ENCODE measurements around the gene WASHC4. TPM values are rescaled to one million over a fixed set of nuclear protein-coding genes. Genes with fewer than 3 reads are reported as not detected.

WASHC4 gene
- total RNA-seq, 1 experiment from 2014 or later, result 25.5 TPM

DNA sequence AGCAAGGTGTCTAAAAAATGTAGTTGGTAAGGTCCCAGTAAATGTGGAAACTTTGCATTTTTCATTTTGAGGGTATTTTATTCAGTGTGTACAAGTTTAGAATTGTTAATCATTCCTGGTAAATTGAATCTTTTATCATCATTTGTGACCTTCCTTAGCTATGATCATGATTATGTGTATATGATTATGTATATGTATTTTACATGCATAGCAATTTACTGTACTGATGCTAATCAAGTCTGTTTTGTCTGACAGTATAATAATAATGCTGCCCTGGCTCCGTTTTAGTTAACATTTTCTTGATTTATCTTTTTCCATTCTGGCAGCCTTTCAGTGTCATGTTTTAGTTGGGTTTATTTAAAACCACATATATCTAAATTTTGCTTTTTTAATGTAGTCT, 9.4 kb downstream of the WASHC4 start:
- intact Hi-C loops (cut with micrococcal nuclease), result no loop called here
- Histone ChIP-seq H3K9me2 (ENCODE audit: insufficient read depth) (no peaks in the 10 kb centered on the region), H2AFZ (ENCODE audit: low read depth, low read length, poor library complexity, severe bottlenecking) (no peak overlapping the region), H3K27me3 (ENCODE audit: insufficient read depth, low read length) (no peaks in the 10 kb centered on the region), H3K4me1 (ENCODE audit: control insufficient read depth in 1 of 2, insufficient read depth in 2 of 2, low read length in 2 of 2) (no peaks in the 10 kb centered on the region), H3K4me2 (ENCODE audit: low read length) (no peak overlapping the region), H3K27ac (ENCODE audit: low read depth, low read length) (no peak overlapping the region), H3K79me2 (ENCODE audit: insufficient read depth, low read length) (peaks cover 18% of the 10 kb centered on the region), H3K4me3 (replicated peaks in 1 of 2; ENCODE audit: low read depth in 1 of 2, low read length in 2 of 2) (no peak overlapping the region), H3K9me3 (ENCODE audit: control insufficient read depth in 1 of 2, insufficient read depth in 1 of 2, low read depth in 1 of 2, low read length in 2 of 2) (no peaks in the 10 kb centered on the region), H4K20me1 (ENCODE audit: insufficient read depth) (no peaks in the 10 kb centered on the region), H3K36me3 (ENCODE audit: control insufficient read depth in 1 of 2, insufficient read depth in 2 of 2, low read length in 2 of 2) (peaks cover 36% of the 10 kb centered on the region in 2 experiments), H3K9ac (ENCODE audit: low read length) (no peak overlapping the region)
- ATAC-seq (no peak), DNase-seq (ENCODE audit: low read depth, low spot score) (no peak)
- TF ChIP-seq, protein P1, sequence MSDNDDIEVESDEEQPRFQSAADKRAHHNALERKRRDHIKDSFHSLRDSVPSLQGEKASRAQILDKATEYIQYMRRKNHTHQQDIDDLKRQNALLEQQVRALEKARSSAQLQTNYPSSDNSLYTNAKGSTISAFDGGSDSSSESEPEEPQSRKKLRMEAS (IDR thresholded peaks at IDR 0.05), result no peak
- TF ChIP-seq SRF (IDR thresholded peaks at IDR 0.05; ENCODE audit: low read depth) (no peak), EGR1 (IDR thresholded peaks at IDR 0.05; ENCODE audit: low read depth) (no peak), FOSL1 (IDR thresholded peaks at IDR 0.05; ENCODE audit: low read depth) (no peak), SIN3A (IDR thresholded peaks at IDR 0.05; ENCODE audit: low read depth) (no peak), RAD21 (IDR thresholded peaks at IDR 0.05; ENCODE audit: low read depth) (no peak), ZFX (IDR thresholded peaks at IDR 0.05) (no peak), TCF7L2 (IDR thresholded peaks at IDR 0.05; ENCODE audit: borderline replicate concordance, extremely low read depth, insufficient read depth, insufficient read length) (no peak), CBX3 (IDR thresholded peaks at IDR 0.05; ENCODE audit: low read depth) (no peak)
- TF ChIP-seq, protein P2, sequence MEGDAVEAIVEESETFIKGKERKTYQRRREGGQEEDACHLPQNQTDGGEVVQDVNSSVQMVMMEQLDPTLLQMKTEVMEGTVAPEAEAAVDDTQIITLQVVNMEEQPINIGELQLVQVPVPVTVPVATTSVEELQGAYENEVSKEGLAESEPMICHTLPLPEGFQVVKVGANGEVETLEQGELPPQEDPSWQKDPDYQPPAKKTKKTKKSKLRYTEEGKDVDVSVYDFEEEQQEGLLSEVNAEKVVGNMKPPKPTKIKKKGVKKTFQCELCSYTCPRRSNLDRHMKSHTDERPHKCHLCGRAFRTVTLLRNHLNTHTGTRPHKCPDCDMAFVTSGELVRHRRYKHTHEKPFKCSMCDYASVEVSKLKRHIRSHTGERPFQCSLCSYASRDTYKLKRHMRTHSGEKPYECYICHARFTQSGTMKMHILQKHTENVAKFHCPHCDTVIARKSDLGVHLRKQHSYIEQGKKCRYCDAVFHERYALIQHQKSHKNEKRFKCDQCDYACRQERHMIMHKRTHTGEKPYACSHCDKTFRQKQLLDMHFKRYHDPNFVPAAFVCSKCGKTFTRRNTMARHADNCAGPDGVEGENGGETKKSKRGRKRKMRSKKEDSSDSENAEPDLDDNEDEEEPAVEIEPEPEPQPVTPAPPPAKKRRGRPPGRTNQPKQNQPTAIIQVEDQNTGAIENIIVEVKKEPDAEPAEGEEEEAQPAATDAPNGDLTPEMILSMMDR (IDR thresholded peaks at IDR 0.05 in 2 of 3, conservative IDR thresholded peaks at IDR 0.05 in 1 of 3; ENCODE audit: borderline replicate concordance in 1 of 3, insufficient read depth in 1 of 3, low read depth in 2 of 3, low read length in 2 of 3), result no peak
- ChIA-PET RAD21 (ENCODE audit: low non-redundant PET in 1 of 2, low total read pairs in 2 of 2, uncharacterized antibody in 2 of 2, unreplicated experiment in 2 of 2) (no interaction called here), POLR2A (no interaction called here), CTCF (no interaction called here)
- BruUV-seq (replicated peaks), result no TSS peak

DNA sequence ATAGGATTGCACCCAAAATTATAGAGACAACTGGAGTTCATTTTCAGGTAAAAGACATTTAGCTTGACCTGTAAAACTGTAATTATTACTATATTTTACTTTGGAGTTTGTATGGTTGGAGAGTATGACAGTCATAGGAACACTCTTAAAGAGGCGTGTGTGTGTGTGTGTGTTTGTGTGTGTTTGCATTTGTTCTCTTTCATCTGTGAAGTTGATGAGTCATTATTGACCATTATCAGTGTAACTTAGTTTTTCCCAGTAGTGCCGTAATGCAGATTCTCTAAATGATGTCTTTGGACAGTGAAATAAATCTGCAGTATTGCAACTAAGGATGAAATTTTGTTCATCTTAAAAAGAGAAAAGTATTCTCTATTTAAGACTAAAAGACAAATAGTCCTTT, 13.0 kb downstream of the WASHC4 start:
- ATAC-seq, result no peak

More for the DNA sequence above, 13.0 kb downstream of the WASHC4 start:
- Histone ChIP-seq H3K4me2 (ENCODE audit: low read length) (no peak overlapping the region), H3K36me3 (ENCODE audit: control insufficient read depth in 1 of 2, insufficient read depth in 2 of 2, low read length in 2 of 2) (peaks cover 31 to 38% of the 10 kb centered on the region in 2 experiments), H3K9me3 (ENCODE audit: control insufficient read depth in 1 of 2, insufficient read depth in 1 of 2, low read depth in 1 of 2, low read length in 2 of 2) (no peaks in the 10 kb centered on the region), H3K27me3 (ENCODE audit: insufficient read depth, low read length) (no peaks in the 10 kb centered on the region), H3K4me1 (ENCODE audit: control insufficient read depth in 1 of 2, insufficient read depth in 2 of 2, low read length in 2 of 2) (no peaks in the 10 kb centered on the region), H3K4me3 (replicated peaks in 1 of 2; ENCODE audit: low read depth in 1 of 2, low read length in 2 of 2) (no peak overlapping the region), H3K79me2 (ENCODE audit: insufficient read depth, low read length) (no peaks in the 10 kb centered on the region), H4K20me1 (ENCODE audit: insufficient read depth) (no peaks in the 10 kb centered on the region), H3K27ac (ENCODE audit: low read depth, low read length) (no peak overlapping the region), H3K9me2 (ENCODE audit: insufficient read depth) (no peaks in the 10 kb centered on the region), H2AFZ (ENCODE audit: low read depth, low read length, poor library complexity, severe bottlenecking) (no peak overlapping the region), H3K9ac (ENCODE audit: low read length) (no peak overlapping the region)
- ChIA-PET POLR2A (no interaction called here), RAD21 (ENCODE audit: low non-redundant PET in 1 of 2, low total read pairs in 2 of 2, uncharacterized antibody in 2 of 2, unreplicated experiment in 2 of 2) (no interaction called here), CTCF (no interaction called here)
- intact Hi-C loops (cut with micrococcal nuclease), result no loop called here
- TF ChIP-seq TCF7L2 (IDR thresholded peaks at IDR 0.05; ENCODE audit: borderline replicate concordance, extremely low read depth, insufficient read depth, insufficient read length) (no peak), POLR2A (IDR thresholded peaks at IDR 0.05; ENCODE audit: borderline replicate concordance, extremely low read depth, insufficient read depth, insufficient read length) (no peak), YY1 (IDR thresholded peaks at IDR 0.05; ENCODE audit: extremely low read depth, insufficient replicate concordance, low read depth, low read length) (no peak), ELF1 (IDR thresholded peaks at IDR 0.05; ENCODE audit: borderline replicate concordance, low read depth) (no peak), ZFX (IDR thresholded peaks at IDR 0.05) (no peak), EGR1 (IDR thresholded peaks at IDR 0.05; ENCODE audit: low read depth) (no peak), EZH2 (IDR thresholded peaks at IDR 0.05) (no peak), EZH2phosphoT487 (IDR thresholded peaks at IDR 0.05; ENCODE audit: borderline replicate concordance) (no peak), RAD21 (IDR thresholded peaks at IDR 0.05; ENCODE audit: low read depth) (no peak)
- TF ChIP-seq, protein P1 (IDR thresholded peaks at IDR 0.05), result no peak
- TF ChIP-seq, protein P3, sequence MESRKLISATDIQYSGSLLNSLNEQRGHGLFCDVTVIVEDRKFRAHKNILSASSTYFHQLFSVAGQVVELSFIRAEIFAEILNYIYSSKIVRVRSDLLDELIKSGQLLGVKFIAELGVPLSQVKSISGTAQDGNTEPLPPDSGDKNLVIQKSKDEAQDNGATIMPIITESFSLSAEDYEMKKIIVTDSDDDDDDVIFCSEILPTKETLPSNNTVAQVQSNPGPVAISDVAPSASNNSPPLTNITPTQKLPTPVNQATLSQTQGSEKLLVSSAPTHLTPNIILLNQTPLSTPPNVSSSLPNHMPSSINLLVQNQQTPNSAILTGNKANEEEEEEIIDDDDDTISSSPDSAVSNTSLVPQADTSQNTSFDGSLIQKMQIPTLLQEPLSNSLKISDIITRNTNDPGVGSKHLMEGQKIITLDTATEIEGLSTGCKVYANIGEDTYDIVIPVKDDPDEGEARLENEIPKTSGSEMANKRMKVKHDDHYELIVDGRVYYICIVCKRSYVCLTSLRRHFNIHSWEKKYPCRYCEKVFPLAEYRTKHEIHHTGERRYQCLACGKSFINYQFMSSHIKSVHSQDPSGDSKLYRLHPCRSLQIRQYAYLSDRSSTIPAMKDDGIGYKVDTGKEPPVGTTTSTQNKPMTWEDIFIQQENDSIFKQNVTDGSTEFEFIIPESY (IDR thresholded peaks at IDR 0.05; ENCODE audit: extremely low read depth, insufficient replicate concordance, low read length), result no peak
- TF ChIP-seq, protein P4, sequence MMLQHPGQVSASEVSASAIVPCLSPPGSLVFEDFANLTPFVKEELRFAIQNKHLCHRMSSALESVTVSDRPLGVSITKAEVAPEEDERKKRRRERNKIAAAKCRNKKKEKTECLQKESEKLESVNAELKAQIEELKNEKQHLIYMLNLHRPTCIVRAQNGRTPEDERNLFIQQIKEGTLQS (IDR thresholded peaks at IDR 0.05), result no peak
- no peak for DNase-seq (ENCODE audit: low read depth, low spot score)
- BruUV-seq (replicated peaks), result no TSS peak

All from HCT116 (cell line).